A673 (cell line): ENCODE measurements around the gene SLC15A3. TPM values are rescaled to one million over a fixed set of nuclear protein-coding genes. Genes with fewer than 3 reads are reported as not detected.

Source experiments
- BruUV-seq: library from RNA; stranded (reverse); fragments of 400-500 nt; replicated peaks from 2 replicates; lab custom pipeline; 2021; lab: Mats Ljungman, UMichigan
- CTCF ChIA-PET: fragments of 300-600 bp; sonication (Branson Sonifier 250); formaldehyde crosslinking; loops from one replicate; lab custom pipeline; 2022; ENCODE audit warnings: antibody characterized with exemption; lab: Charles Lee
- POLR2A ChIA-PET: fragments of 300-600 bp; sonication (Branson Sonifier 250); formaldehyde crosslinking; loops from one replicate; lab custom pipeline; 2022; ENCODE audit warnings: antibody characterized with exemption; ENCODE audit not compliant: low non-redundant PET; lab: Charles Lee
- DNase-seq: peaks from one replicate; pipeline ENCODE4 v3.0.0-alpha.2; 2015; ENCODE audit warnings: low spot score
- H3K27ac ChIP-seq: fragments of 200-600 bp; sonication (generic); 2 replicates; pipeline ENCODE4 v1.5.1; 2016; ENCODE audit warnings: mixed run types, low read depth, mild to moderate bottlenecking, mixed read lengths, antibody characterized with exemption, low read length; ENCODE audit not compliant: poor library complexity, severe bottlenecking
- H3K27me3 ChIP-seq: fragments of 200-600 bp; sonication (generic); replicated peaks from 2 replicates; pipeline ENCODE4 v1.6.1; 2017; ENCODE audit warnings: mixed run types, low read depth, mild to moderate bottlenecking, mixed read lengths, antibody characterized with exemption, low read length; ENCODE audit not compliant: insufficient read depth, poor library complexity
- H3K36me3 ChIP-seq: fragments of 200-600 bp; sonication (generic); 2 replicates; pipeline ENCODE4 v1.6.1; 2016; ENCODE audit warnings: mixed run types, mild to moderate bottlenecking, mixed read lengths, antibody characterized with exemption, low read length; ENCODE audit not compliant: insufficient read depth, poor library complexity, severe bottlenecking
- H3K4me1 ChIP-seq: fragments of 200-600 bp; sonication (generic); 2 replicates; pipeline ENCODE4 v1.6.1; 2017; ENCODE audit warnings: mixed run types, mild to moderate bottlenecking, mixed read lengths, antibody characterized with exemption, low read length; ENCODE audit not compliant: insufficient read depth, poor library complexity, severe bottlenecking
- H3K4me3 ChIP-seq: fragments of 200-600 bp; sonication (generic); 2 replicates; pipeline ENCODE4 v1.5.1; 2016; ENCODE audit warnings: low read depth, mixed run types, mild to moderate bottlenecking, mixed read lengths, low read length; ENCODE audit not compliant: poor library complexity, severe bottlenecking
- H3K9me3 ChIP-seq: fragments of 200-600 bp; sonication (generic); 2 replicates; pipeline ENCODE4 v1.6.1; 2016; ENCODE audit warnings: mixed run types, low read depth, mild to moderate bottlenecking, mixed read lengths, antibody characterized with exemption, low read length; ENCODE audit not compliant: poor library complexity, severe bottlenecking
- CTCF ChIP-seq: fragments of 300-800, 200-600 bp; sonication (generic); conservative IDR thresholded peaks from 2 replicates; pipeline ENCODE4 v1.5.1; 2017; ENCODE audit warnings: low read depth, mild to moderate bottlenecking, antibody characterized with exemption, low read length, moderate library complexity, mixed read lengths
- EZH2 ChIP-seq: fragments of 200-600 bp; sonication (generic); IDR thresholded peaks from 2 replicates; pipeline ENCODE4 v1.6.1; 2017; ENCODE audit warnings: borderline replicate concordance, low read depth, mild to moderate bottlenecking, mixed read lengths, antibody characterized with exemption, low read length; ENCODE audit not compliant: poor library complexity, severe bottlenecking
- intact Hi-C: fragments of 100-400 bp; cut with micrococcal nuclease; formaldehyde crosslinking; loops from one replicate; pipeline ENCODE4 v1.10.0; 2022; ENCODE audit not compliant: unreplicated experiment
- total RNA-seq: library from RNA; stranded (reverse); gene quantifications from 2 replicates; pipeline ENCODE4 v1.2.3, GENCODE V29; 2021

Gene SLC15A3
- total RNA-seq, 1 experiment from 2014 or later, result not detected

GRCh38 chr11:60915248-60915914 is 36.6 kb downstream of the SLC15A3 start:
- ChIA-PET POLR2A (no interaction called here), CTCF (interaction anchor here (0.5 kb wide), 1 partner anchor 1037 kb away, joined by 3 read pairs; no protein-coding TSS in a partner anchor)
- Histone ChIP-seq H3K4me1 (peaks cover 28% of the 10 kb centered on the region), H3K27me3 (no peaks in the 10 kb centered on the region), H3K27ac (peak overlapping the region; percentile 89), H3K9me3 (no peaks in the 10 kb centered on the region), H3K36me3 (peaks cover 8% of the 10 kb centered on the region), H3K4me3 (peak overlapping the region; percentile 62)
- TF ChIP-seq EZH2 (no peak), CTCF (peak; percentile 41; the same call in 1 of the 2 replicates)
- TSS peak; percentile 34 for BruUV-seq
- peak; percentile 53 for DNase-seq
- intact Hi-C loops, result loop anchor here (10.0 kb wide), 1 partner anchor 1351 kb away; no protein-coding TSS in a partner anchor

- Histone ChIP-seq H3K27ac (peak overlapping the region; percentile 89), H3K9me3 (no peaks in the 10 kb centered on the region), H3K36me3 (peaks cover 2% of the 10 kb centered on the region), H3K4me3 (peak overlapping the region; percentile 62), H3K27me3 (no peaks in the 10 kb centered on the region), H3K4me1 (peaks cover 28% of the 10 kb centered on the region)
- TF ChIP-seq CTCF (no peak), EZH2 (no peak)
- peak; percentile 41 for DNase-seq
- CTCF ChIA-PET, result interaction anchor here (0.5 kb wide), 1 partner anchor 1038 kb away, joined by 3 read pairs; no protein-coding TSS in a partner anchor
- intact Hi-C loops, result loop anchor here (10.0 kb wide), 1 partner anchor 1350 kb away; no protein-coding TSS in a partner anchor
- POLR2A ChIA-PET, result no interaction called here
- no TSS peak for BruUV-seq
Observed at GRCh38 chr11:60914633-60915247, 37.2 kb downstream of the SLC15A3 start.

- Histone ChIP-seq H3K9me3 (no peaks in the 10 kb centered on the region), H3K27me3 (no peaks in the 10 kb centered on the region), H3K36me3 (no peaks in the 10 kb centered on the region), H3K27ac (peak within 1 kb of the TSS; percentile 89), H3K4me3 (peak within 1 kb of the TSS; percentile 62), H3K4me1 (peaks cover 28% of the 10 kb centered on the region)
- BruUV-seq, result no TSS peak
- intact Hi-C loops, result loop anchor here (10.0 kb wide), 1 partner anchor 1349 kb away; no protein-coding TSS in a partner anchor
- ChIA-PET CTCF (interaction anchor here (0.6 kb wide), 1 partner anchor 383 kb away, joined by 10 read pairs; no protein-coding TSS in a partner anchor), POLR2A (interaction anchor here (0.6 kb wide), 1 partner anchor 269 kb away, joined by 3 read pairs; no protein-coding TSS in a partner anchor)
- peak; percentile 99 for DNase-seq
- TF ChIP-seq EZH2, result no peak
- no peak for TF ChIP-seq CTCF
Observed at GRCh38 chr11:60913793-60914632, 38.0 kb downstream of the SLC15A3 start, which contains the start of gene TMEM109. Gene TMEM109, plus strand, starts transcription at chr11:60914158. Its CDS starts 5,536 bp downstream, at chr11:60919694.
